ENCODE data around the gene CA10.

Gene CA10

DNA sequence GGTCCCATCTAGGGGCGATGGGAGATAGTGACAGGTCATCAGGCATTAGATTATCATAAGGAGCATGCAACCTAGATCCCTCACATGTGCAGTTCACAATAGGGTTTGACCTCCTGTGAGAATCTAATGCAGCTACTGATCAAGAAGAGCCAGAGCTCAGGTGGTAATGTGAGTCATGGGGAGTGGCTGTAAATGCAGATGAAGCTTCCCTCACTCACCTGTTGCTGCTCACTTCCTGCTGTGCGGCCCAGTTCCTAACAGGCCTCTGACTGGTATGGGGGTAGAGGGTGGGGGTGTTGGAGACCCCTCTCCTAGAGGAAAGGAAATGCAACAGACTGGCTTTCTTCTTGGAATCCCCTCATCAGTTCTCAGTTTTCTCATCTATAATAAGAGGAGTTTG, 131.4 kb downstream of the CA10 start:
- Histone ChIP-seq H3K4me3 (ENCODE audit: low read length) (no peak overlapping the region), H3K4me1 (ENCODE audit: control insufficient read depth, low read length) (no peaks in the 10 kb centered on the region), H3K36me3 (ENCODE audit: control insufficient read depth, low read length) (no peaks in the 10 kb centered on the region), H3K9me3 (ENCODE audit: control insufficient read depth, insufficient read depth, low read length) (no peaks in the 10 kb centered on the region), H3K27me3 (ENCODE audit: control insufficient read depth, low read length) (no peaks in the 10 kb centered on the region), H4K20me1 (ENCODE audit: control insufficient read depth, insufficient read depth, low read depth, low read length) (no peaks in the 10 kb centered on the region), H3F3A (ENCODE audit: control insufficient read depth, insufficient read depth) (no peaks in the 10 kb centered on the region), H3K27ac (ENCODE audit: low read depth, low read length) (no peak overlapping the region), H3K4me2 (ENCODE audit: low read length) (no peak overlapping the region), H3K9me2 (replicated peaks; ENCODE audit: control insufficient read depth, low read length) (no peaks in the 10 kb centered on the region), H3K79me2 (ENCODE audit: control insufficient read depth, low read length) (no peaks in the 10 kb centered on the region)
- TF ChIP-seq, protein P1, sequence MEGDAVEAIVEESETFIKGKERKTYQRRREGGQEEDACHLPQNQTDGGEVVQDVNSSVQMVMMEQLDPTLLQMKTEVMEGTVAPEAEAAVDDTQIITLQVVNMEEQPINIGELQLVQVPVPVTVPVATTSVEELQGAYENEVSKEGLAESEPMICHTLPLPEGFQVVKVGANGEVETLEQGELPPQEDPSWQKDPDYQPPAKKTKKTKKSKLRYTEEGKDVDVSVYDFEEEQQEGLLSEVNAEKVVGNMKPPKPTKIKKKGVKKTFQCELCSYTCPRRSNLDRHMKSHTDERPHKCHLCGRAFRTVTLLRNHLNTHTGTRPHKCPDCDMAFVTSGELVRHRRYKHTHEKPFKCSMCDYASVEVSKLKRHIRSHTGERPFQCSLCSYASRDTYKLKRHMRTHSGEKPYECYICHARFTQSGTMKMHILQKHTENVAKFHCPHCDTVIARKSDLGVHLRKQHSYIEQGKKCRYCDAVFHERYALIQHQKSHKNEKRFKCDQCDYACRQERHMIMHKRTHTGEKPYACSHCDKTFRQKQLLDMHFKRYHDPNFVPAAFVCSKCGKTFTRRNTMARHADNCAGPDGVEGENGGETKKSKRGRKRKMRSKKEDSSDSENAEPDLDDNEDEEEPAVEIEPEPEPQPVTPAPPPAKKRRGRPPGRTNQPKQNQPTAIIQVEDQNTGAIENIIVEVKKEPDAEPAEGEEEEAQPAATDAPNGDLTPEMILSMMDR (IDR thresholded peaks at IDR 0.05; ENCODE audit: low read depth, low read length, poor library complexity, severe bottlenecking) = no peak
- no peak for TF ChIP-seq EZH2phosphoT487 (IDR thresholded peaks at IDR 0.05; ENCODE audit: borderline replicate concordance, low read length)

DNA sequence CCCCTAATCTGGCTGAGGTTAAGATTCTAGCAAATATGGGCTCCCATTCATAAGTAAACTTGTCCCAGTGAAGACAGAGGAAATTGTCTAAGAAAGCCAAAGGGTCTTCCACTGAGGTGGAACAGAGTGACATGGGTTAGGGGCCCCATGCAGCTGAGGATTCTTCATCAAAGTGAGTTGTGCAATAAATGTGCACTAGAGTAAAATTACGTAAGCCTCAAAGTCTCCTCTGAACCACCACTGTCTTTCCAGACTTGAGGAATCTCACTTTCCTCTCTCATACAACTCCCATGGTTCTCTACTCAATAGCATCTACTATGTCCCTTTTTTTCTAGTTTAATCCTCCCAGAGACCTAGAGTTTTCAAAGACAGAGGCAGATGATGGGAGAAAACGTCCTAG, 132.4 kb downstream of the CA10 start:
- no peaks in the 10 kb centered on the region for H3K9me2 ChIP-seq (replicated peaks; ENCODE audit: control insufficient read depth, low read length)
- no peak for TF ChIP-seq EZH2phosphoT487 (IDR thresholded peaks at IDR 0.05; ENCODE audit: borderline replicate concordance, low read length)
- TF ChIP-seq, protein P1 (IDR thresholded peaks at IDR 0.05; ENCODE audit: low read depth, low read length, poor library complexity, severe bottlenecking) = no peak

DNA sequence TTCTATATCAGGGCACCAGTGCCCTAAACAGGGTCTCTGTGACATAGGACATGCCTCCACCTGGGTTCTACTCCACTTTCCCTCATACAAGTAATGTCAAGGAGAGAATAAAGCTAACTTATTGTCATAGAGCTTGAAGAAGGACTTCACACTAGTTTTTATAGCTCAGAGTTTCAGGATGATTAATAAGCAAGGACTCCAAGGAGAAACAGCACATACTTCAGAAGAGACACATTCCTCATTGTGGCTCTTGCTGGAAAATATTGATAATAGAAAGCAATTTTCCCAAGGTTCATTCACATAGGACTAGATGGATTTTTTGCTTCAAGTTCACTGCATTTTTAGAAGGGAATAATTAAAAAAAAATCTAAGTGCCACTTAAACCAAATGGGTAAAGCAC, 133.3 kb downstream of the CA10 start:
- no peak for TF ChIP-seq EZH2phosphoT487 (IDR thresholded peaks at IDR 0.05; ENCODE audit: borderline replicate concordance, low read length)
- Histone ChIP-seq H3K27me3 (ENCODE audit: control insufficient read depth, low read length) (no peaks in the 10 kb centered on the region), H3F3A (ENCODE audit: control insufficient read depth, insufficient read depth) (no peaks in the 10 kb centered on the region), H4K20me1 (ENCODE audit: control insufficient read depth, insufficient read depth, low read depth, low read length) (no peaks in the 10 kb centered on the region), H3K4me3 (ENCODE audit: low read length) (no peak overlapping the region), H3K4me2 (ENCODE audit: low read length) (no peak overlapping the region), H3K9me3 (ENCODE audit: control insufficient read depth, insufficient read depth, low read length) (no peaks in the 10 kb centered on the region), H3K36me3 (ENCODE audit: control insufficient read depth, low read length) (no peaks in the 10 kb centered on the region), H3K27ac (ENCODE audit: low read depth, low read length) (no peak overlapping the region), H3K79me2 (ENCODE audit: control insufficient read depth, low read length) (no peaks in the 10 kb centered on the region), H3K9me2 (replicated peaks; ENCODE audit: control insufficient read depth, low read length) (no peaks in the 10 kb centered on the region), H3K4me1 (ENCODE audit: control insufficient read depth, low read length) (no peaks in the 10 kb centered on the region)

More for the DNA sequence above, 132.4 kb downstream of the CA10 start:
- Histone ChIP-seq H3K27ac (ENCODE audit: low read depth, low read length) (no peak overlapping the region), H3K4me3 (ENCODE audit: low read length) (no peak overlapping the region), H3F3A (ENCODE audit: control insufficient read depth, insufficient read depth) (no peaks in the 10 kb centered on the region), H3K27me3 (ENCODE audit: control insufficient read depth, low read length) (no peaks in the 10 kb centered on the region), H3K79me2 (ENCODE audit: control insufficient read depth, low read length) (no peaks in the 10 kb centered on the region), H3K4me2 (ENCODE audit: low read length) (no peak overlapping the region), H3K36me3 (ENCODE audit: control insufficient read depth, low read length) (no peaks in the 10 kb centered on the region), H3K4me1 (ENCODE audit: control insufficient read depth, low read length) (no peaks in the 10 kb centered on the region), H3K9me3 (ENCODE audit: control insufficient read depth, insufficient read depth, low read length) (no peaks in the 10 kb centered on the region), H4K20me1 (ENCODE audit: control insufficient read depth, insufficient read depth, low read depth, low read length) (no peaks in the 10 kb centered on the region)

DNA sequence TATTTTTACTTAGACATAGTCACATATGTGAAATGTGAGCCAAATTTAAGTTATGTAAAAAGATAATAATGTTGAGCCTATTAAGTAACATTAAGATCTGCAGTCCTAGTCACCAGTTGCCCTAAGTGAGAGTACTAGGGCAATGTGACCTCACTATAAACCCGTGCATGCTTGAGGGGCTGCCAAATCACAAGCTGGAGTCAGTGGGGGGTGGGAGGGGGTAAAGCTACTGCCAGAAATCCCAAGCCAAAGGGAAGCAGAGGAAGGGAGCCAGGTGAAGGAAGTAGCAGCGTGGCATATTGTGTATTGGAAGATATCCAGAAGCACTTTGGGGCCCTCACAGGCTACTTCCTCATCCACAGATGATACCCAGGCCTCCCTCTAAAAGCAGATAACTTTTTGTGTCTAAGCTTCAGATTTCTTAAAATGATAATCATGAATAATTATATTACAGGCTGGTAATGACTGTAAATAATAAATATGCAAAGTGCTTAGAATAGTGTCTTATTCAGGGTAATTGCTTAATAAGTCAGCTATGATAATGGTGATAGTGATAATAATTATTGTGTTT, 134.1 kb downstream of the CA10 start:
- Histone ChIP-seq H3K27me3 (ENCODE audit: control insufficient read depth, low read length) (no peaks in the 10 kb centered on the region), H3K27ac (ENCODE audit: low read depth, low read length) (no peak overlapping the region), H3K36me3 (ENCODE audit: control insufficient read depth, low read length) (no peaks in the 10 kb centered on the region), H3K79me2 (ENCODE audit: control insufficient read depth, low read length) (no peaks in the 10 kb centered on the region), H3F3A (ENCODE audit: control insufficient read depth, insufficient read depth) (no peaks in the 10 kb centered on the region), H3K4me2 (ENCODE audit: low read length) (no peak overlapping the region), H3K9me2 (replicated peaks; ENCODE audit: control insufficient read depth, low read length) (no peaks in the 10 kb centered on the region), H3K4me1 (ENCODE audit: control insufficient read depth, low read length) (no peaks in the 10 kb centered on the region), H3K9me3 (ENCODE audit: control insufficient read depth, insufficient read depth, low read length) (no peaks in the 10 kb centered on the region), H4K20me1 (ENCODE audit: control insufficient read depth, insufficient read depth, low read depth, low read length) (no peaks in the 10 kb centered on the region), H3K4me3 (ENCODE audit: low read length) (no peak overlapping the region)
- no peak for TF ChIP-seq EZH2phosphoT487 (IDR thresholded peaks at IDR 0.05; ENCODE audit: borderline replicate concordance, low read length)
- TF ChIP-seq, protein P1 (IDR thresholded peaks at IDR 0.05; ENCODE audit: low read depth, low read length, poor library complexity, severe bottlenecking) = no peak

Data from DOHH2 (cell line).